Hepatocyte (in vitro differentiated cells): ENCODE results near the gene TMPRSS5. TPM values are rescaled to one million over a fixed set of nuclear protein-coding genes. Genes with fewer than 3 reads are reported as not detected.
"Not testable (repeated sequence)": the region's sequence is repeated elsewhere in the genome, so short reads cannot be mapped to it uniquely, and the experiment has no call there.

Experiments
- DNase-seq: peaks from one replicate; pipeline ENCODE4 v3.0.0-alpha.2; 2016; ENCODE audit warnings: low spot score
- H2AFZ ChIP-seq: fragments of 200-600 bp; sonication (generic); 2 replicates; pipeline ENCODE4 v1.6.0; 2016; ENCODE audit warnings: antibody characterized with exemption, mild to moderate bottlenecking
- H3K27ac ChIP-seq: fragments of 200-600 bp; sonication (generic); 2 replicates; pipeline ENCODE4 v1.5.1; 2016; ENCODE audit warnings: mild to moderate bottlenecking
- H3K27me3 ChIP-seq: fragments of 200-600 bp; sonication (generic); 2 replicates; pipeline ENCODE4 v1.6.1; 2016
- H3K36me3 ChIP-seq: fragments of 200-600 bp; sonication (generic); replicated peaks from 2 replicates; pipeline ENCODE4 v1.5.1; 2016; ENCODE audit warnings: low read depth; ENCODE audit not compliant: insufficient read depth
- H3K4me1 ChIP-seq: fragments of 200-600 bp; sonication (generic); 2 replicates; pipeline ENCODE4 v1.5.1; 2016; ENCODE audit warnings: mild to moderate bottlenecking, moderate library complexity; ENCODE audit not compliant: insufficient read depth
- H3K4me2 ChIP-seq: fragments of 200-600 bp; sonication (generic); 2 replicates; pipeline ENCODE4 v1.6.0; 2016
- H3K4me3 ChIP-seq: fragments of 200-600 bp; sonication (generic); 2 replicates; pipeline ENCODE4 v1.5.1; 2016; ENCODE audit warnings: mild to moderate bottlenecking
- H3K79me2 ChIP-seq: fragments of 200-600 bp; sonication (generic); 2 replicates; pipeline ENCODE4 v1.6.0; 2017; ENCODE audit warnings: mild to moderate bottlenecking
- H3K9me2 ChIP-seq: fragments of 200-600 bp; sonication (generic); replicated peaks from 2 replicates; pipeline ENCODE4 v1.6.0; 2017; ENCODE audit warnings: mild to moderate bottlenecking; ENCODE audit not compliant: insufficient read depth
- H3K9me3 ChIP-seq: fragments of 200-600 bp; sonication (generic); 2 replicates; pipeline ENCODE4 v1.5.1; 2016; ENCODE audit warnings: low read depth, mild to moderate bottlenecking
- H4K20me1 ChIP-seq: fragments of 200-600 bp; sonication (generic); 2 replicates; pipeline ENCODE4 v1.6.0; 2016; ENCODE audit warnings: mild to moderate bottlenecking; ENCODE audit not compliant: insufficient read depth, poor library complexity, severe bottlenecking
- EZH2 ChIP-seq: fragments of 200-600 bp; sonication (generic); IDR thresholded peaks from 2 replicates; pipeline ENCODE4 v1.6.1; 2016; ENCODE audit warnings: antibody characterized with exemption, mild to moderate bottlenecking, borderline replicate concordance
- EZH2phosphoT487 ChIP-seq: fragments of 200-600 bp; sonication (generic); IDR thresholded peaks from one replicate; pipeline ENCODE4 v1.6.1; 2018; ENCODE audit warnings: antibody characterized with exemption, mild to moderate bottlenecking, low read depth, moderate library complexity; ENCODE audit not compliant: unreplicated experiment, severe bottlenecking
- WGBS: methylation state at CpG from one replicate; pipeline ENCODE4 v1.1.6; 2016; ENCODE audit warnings: low lambda C conversion rate; ENCODE audit errors: missing lambda C conversion rate; 5-methylcytosine and 5-hydroxymethylcytosine counted together
- polyA plus RNA-seq: library from polyadenylated mRNA; unstranded; fragments of >200 nt; fragmentation: Nextera tagmentation; extraction: Ambion mirVana; gene quantifications from 2 replicates; pipeline ENCODE4 v1.2.1, GENCODE V29; 2016
- total RNA-seq: library from RNA; depleted of rRNA; stranded (reverse); fragments of >200 nt; gene quantifications from 2 replicates; pipeline ENCODE4 v1.2.3, GENCODE V29; 2014
- TF ChIP-seq, protein P1 (sequence below): fragments of 200-600 bp; sonication (generic); IDR thresholded peaks from 2 replicates; pipeline ENCODE4 v1.5.1; 2016; ENCODE audit warnings: antibody characterized with exemption, mild to moderate bottlenecking; ENCODE audit not compliant: poor library complexity

TMPRSS5 gene
- total and polyA plus RNA-seq, 2 experiments from 2014 or later = 0.20 to 0.63 TPM

DNA sequence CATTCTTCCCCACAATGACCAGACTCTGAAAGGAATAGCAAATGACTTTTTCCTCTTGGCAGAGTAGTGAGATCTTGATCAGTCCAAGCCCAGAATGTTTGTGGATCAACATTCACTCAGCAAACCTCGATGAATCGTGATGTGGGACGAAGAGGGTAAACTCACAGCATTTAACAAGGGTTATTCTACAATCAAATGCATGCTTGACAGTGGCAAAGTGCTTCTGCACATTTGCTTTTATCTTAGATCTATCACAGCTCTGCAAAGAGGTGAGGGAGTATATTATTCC lies 31.8 kb downstream of the TMPRSS5 start:
- 80% methylated on average over 3 of the region's 3 CpGs for WGBS
- no peak for TF ChIP-seq EZH2phosphoT487
- TF ChIP-seq, protein P1, sequence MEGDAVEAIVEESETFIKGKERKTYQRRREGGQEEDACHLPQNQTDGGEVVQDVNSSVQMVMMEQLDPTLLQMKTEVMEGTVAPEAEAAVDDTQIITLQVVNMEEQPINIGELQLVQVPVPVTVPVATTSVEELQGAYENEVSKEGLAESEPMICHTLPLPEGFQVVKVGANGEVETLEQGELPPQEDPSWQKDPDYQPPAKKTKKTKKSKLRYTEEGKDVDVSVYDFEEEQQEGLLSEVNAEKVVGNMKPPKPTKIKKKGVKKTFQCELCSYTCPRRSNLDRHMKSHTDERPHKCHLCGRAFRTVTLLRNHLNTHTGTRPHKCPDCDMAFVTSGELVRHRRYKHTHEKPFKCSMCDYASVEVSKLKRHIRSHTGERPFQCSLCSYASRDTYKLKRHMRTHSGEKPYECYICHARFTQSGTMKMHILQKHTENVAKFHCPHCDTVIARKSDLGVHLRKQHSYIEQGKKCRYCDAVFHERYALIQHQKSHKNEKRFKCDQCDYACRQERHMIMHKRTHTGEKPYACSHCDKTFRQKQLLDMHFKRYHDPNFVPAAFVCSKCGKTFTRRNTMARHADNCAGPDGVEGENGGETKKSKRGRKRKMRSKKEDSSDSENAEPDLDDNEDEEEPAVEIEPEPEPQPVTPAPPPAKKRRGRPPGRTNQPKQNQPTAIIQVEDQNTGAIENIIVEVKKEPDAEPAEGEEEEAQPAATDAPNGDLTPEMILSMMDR = no peak
- no peak for TF ChIP-seq EZH2

DNA sequence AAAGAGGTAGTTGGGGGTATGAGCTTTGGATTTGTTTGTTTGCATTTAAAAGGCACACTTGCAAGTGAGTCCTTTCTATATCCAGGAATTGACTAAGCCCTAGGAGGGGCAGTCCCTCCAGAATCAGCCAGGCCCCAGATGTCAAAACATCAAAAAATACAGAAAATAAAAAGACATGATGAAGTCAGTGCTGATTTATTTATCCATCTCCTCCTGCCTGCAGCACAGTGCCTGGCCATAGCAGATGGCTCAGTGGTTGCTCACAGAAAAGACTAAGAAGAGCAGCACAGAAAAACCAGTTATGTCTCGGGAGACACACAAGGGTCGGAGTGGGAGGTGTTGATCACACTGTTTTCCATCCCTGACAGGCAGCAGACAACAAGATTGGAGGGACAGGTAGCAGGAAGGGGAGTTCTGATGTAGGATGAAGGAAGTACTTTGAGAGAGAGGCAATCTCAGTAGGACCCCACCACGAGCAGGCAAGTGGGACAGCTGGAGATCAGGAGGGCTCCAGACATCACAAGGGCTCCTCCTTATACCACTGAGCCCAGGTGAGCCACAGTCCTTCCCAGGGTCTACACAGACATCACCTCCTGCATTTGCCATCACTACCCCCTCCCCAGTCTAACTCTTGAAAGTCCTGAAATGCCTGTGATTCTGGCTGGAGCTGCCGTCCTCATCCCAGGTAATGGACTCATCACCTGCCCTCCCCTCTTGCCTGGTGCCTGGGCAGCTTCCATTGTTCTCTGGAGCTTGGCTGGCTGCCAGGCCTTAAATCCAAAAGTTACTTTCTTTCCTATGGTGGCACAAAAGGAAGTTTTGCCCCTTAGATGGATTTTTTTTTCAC lies 32.3 kb downstream of the TMPRSS5 start:
- H3K79me2 ChIP-seq = no peaks in the 10 kb centered on the region
- TF ChIP-seq, protein P1 = no peak
- TF ChIP-seq EZH2phosphoT487 (no peak), EZH2 (no peak)
- DNase-seq = no peak
- H3K9me2 ChIP-seq = no peaks in the 10 kb centered on the region
- H3K27ac ChIP-seq = no peak overlapping the region
- no peak overlapping the region for H3K4me3 ChIP-seq
- WGBS = 81% methylated on average over 4 of the region's 4 CpGs
- no peaks in the 10 kb centered on the region for H4K20me1 ChIP-seq
- no peak overlapping the region for H2AFZ ChIP-seq
- H3K9me3 ChIP-seq = no peaks in the 10 kb centered on the region
- no peaks in the 10 kb centered on the region for H3K27me3 ChIP-seq
- no peaks in the 10 kb centered on the region for H3K36me3 ChIP-seq
- H3K4me2 ChIP-seq = no peak overlapping the region
- peaks cover 11% of the 10 kb centered on the region for H3K4me1 ChIP-seq

More for the DNA sequence above, 31.8 kb downstream of the TMPRSS5 start:
- H3K27me3 ChIP-seq = no peaks in the 10 kb centered on the region
- H3K4me3 ChIP-seq = no peak overlapping the region
- no peak for DNase-seq
- H3K9me2 ChIP-seq = no peaks in the 10 kb centered on the region
- peaks cover 10% of the 10 kb centered on the region for H3K4me1 ChIP-seq
- no peaks in the 10 kb centered on the region for H4K20me1 ChIP-seq
- no peak overlapping the region for H3K4me2 ChIP-seq
- H3K79me2 ChIP-seq = no peaks in the 10 kb centered on the region
- H3K27ac ChIP-seq = no peak overlapping the region
- no peak overlapping the region for H2AFZ ChIP-seq
- no peaks in the 10 kb centered on the region for H3K36me3 ChIP-seq
- no peaks in the 10 kb centered on the region for H3K9me3 ChIP-seq

DNA sequence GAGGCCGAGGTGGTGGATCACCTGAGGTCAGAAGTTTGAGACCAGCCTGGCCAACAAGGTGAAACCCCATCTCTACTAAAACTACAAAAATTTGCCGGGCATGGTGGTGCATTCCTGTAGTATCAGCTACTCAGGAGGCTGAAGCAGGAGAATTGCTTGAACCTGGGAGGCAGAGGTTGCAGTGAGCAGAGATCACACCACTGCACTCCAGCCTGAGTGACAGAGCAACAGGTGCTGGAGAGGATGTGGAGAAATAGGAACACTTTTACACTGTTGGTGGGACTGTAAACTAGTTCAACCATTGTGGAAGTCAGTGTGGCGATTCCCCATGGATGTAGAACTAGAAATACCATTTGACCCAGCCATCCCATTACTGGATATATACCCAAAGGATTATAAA lies 34.2 kb downstream of the TMPRSS5 start:
- not testable (repeated sequence) for H4K20me1 ChIP-seq, H3K36me3 ChIP-seq, H3K27me3 ChIP-seq, DNase-seq, H3K9me3 ChIP-seq, H3K4me3 ChIP-seq, H3K27ac ChIP-seq, H3K4me2 ChIP-seq, H2AFZ ChIP-seq, H3K9me2 ChIP-seq, H3K79me2 ChIP-seq
- peaks cover 19% of the 10 kb centered on the region for H3K4me1 ChIP-seq
- 94% methylated on average over 3 of the region's 3 CpGs for WGBS

DNA sequence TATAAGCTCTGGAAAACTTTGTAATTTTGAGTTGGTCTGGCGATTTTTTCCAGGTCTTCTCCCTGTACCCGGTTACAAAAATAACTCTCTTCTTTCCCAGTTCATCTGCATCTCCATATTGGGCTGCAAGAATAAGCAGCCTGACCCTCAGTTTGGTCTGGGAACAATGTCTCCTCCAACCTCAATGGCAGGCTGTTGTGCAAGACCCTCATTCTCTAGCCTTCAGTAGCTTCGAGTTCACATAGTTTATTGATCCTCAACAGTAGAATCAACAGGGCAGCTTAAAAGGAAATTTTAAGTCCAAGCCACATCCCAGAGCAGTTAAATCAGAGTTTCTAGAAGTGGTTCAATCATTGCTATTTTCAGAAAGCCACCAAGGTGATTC lies 35.3 kb downstream of the TMPRSS5 start:
- H3K27ac ChIP-seq = peak overlapping the region; percentile 27
- no peaks in the 10 kb centered on the region for H3K9me3 ChIP-seq
- no peak overlapping the region for H3K4me2 ChIP-seq
- WGBS = 35% methylated on average over 3 of the region's 3 CpGs
- H3K36me3 ChIP-seq = no peaks in the 10 kb centered on the region
- H3K4me1 ChIP-seq = peaks cover 19% of the 10 kb centered on the region
- H3K9me2 ChIP-seq = no peaks in the 10 kb centered on the region
- H3K79me2 ChIP-seq = no peaks in the 10 kb centered on the region
- H3K4me3 ChIP-seq = no peak overlapping the region
- no peak for DNase-seq
- no peaks in the 10 kb centered on the region for H4K20me1 ChIP-seq
- no peak for TF ChIP-seq EZH2phosphoT487
- TF ChIP-seq, protein P1 = no peak
- TF ChIP-seq EZH2 = no peak
- H2AFZ ChIP-seq = no peak overlapping the region
- no peaks in the 10 kb centered on the region for H3K27me3 ChIP-seq
